Measurements from ENCODE around the gene GOLGA1. TPM values are rescaled to one million over a fixed set of nuclear protein-coding genes. Genes with fewer than 3 reads are reported as not detected.

Gene GOLGA1
- total RNA-seq (2014; rRNA removed; shearing (Covaris generic)): 19.3 and 19.9 TPM in 2 replicates

GRCh38 chr9:124940894-124941678, at the start of gene GOLGA1:
TSS of gene GOLGA1 (minus strand) at chr9:124941083. CDS start at chr9:124938711, 2,372 bp downstream.

GRCh38 chr9:124861342-124862229, 79.3 kb downstream of the GOLGA1 start, which contains the start of the genes ARPC5L and RPL35:
TSS of gene ARPC5L (plus strand) at chr9:124862130. CDS start at chr9:124869291, 7,161 bp downstream.
TSS of gene RPL35 (minus strand) at chr9:124861957. CDS start at chr9:124861912, 45 bp downstream.

GRCh38 chr9:124852829-124853531, 87.9 kb downstream of the GOLGA1 start, which contains the start of gene WDR38:
TSS of gene WDR38 (plus strand) at chr9:124853460. CDS start at chr9:124853532, 72 bp downstream.

Small RNA genes lying within 50 kb of the gene (small RNA-seq; reads per million reads assigned to genes)
- not detected for gene RNU4-82P

Other genes starting within 250 kb of the GOLGA1 start
- 1.6 and 2.9 TPM in 2 replicates for gene NR6A1, start 169.8 kb downstream of the GOLGA1 start, total RNA-seq (2014; rRNA removed; shearing (Covaris generic))
- gene OLFML2A, start 163.9 kb downstream of the GOLGA1 start, total RNA-seq (2014; rRNA removed; shearing (Covaris generic)): 7.6 and 7.7 TPM in 2 replicates
- gene WDR38, start 87.6 kb downstream of the GOLGA1 start, total RNA-seq (2014; rRNA removed; shearing (Covaris generic)): not detected in 2 replicates
- gene RPL35, start 79.1 kb downstream of the GOLGA1 start, total RNA-seq (2014; rRNA removed; shearing (Covaris generic)): 4,232 and 4,354 TPM in 2 replicates
- gene ARPC5L, start 79.0 kb downstream of the GOLGA1 start, total RNA-seq (2014; rRNA removed; shearing (Covaris generic)): 65.1 and 68.4 TPM in 2 replicates
- gene SCAI, start 202.4 kb upstream of the GOLGA1 start, total RNA-seq (2014; rRNA removed; shearing (Covaris generic)): 1.5 and 2.8 TPM in 2 replicates
- 15.7 and 20.0 TPM in 2 replicates for gene PPP6C, start 248.7 kb upstream of the GOLGA1 start, total RNA-seq (2014; rRNA removed; shearing (Covaris generic))